Measurements from ENCODE around the gene PRR7.

- TF ChIP-seq POLR2AphosphoS5 (IDR thresholded peaks at IDR 0.05) = no peak
- no peak for TF ChIP-seq CTCF (IDR thresholded peaks at IDR 0.05)
These were observed 12.9 kb upstream of the PRR7 start for GRCh38 chr5:177433658-177434217.
